22Rv1 (cell line): ENCODE results near the gene NKX1-1.

Source experiments
- CTCF ChIP-seq: fragments of 450-650 bp; IDR thresholded peaks from 2 replicates; pipeline ENCODE4 v1.5.1; 2017; ENCODE audit warnings: mild to moderate bottlenecking
- ZFX ChIP-seq: fragments of 450-650 bp; IDR thresholded peaks from 2 replicates; pipeline ENCODE4 v1.6.1; 2017; ENCODE audit warnings: antibody characterized with exemption, borderline replicate concordance

GRCh38 chr4:1409491-1410425 is 3.5 kb upstream of the NKX1-1 start:
- TF ChIP-seq CTCF (no peak), ZFX (no peak)
